Measurements from ENCODE around the gene PCBP2. TPM values are rescaled to one million over a fixed set of nuclear protein-coding genes. Genes with fewer than 3 reads are reported as not detected.
A peak's percentile ranks its signal among the peaks of the same experiment; 100 is the strongest.
"Not testable (repeated sequence)": the region's sequence is repeated elsewhere in the genome, so short reads cannot be mapped to it uniquely, and the experiment has no call there.

Gene PCBP2
- polyA plus RNA-seq (ENCODE audit: insufficient read length), result 1,185 TPM
- long read RNA-seq, donor 1, transcript PCBP2-209 (3 exons, 1,696 nt), result major isoform, 25 of 220 reads
- long read RNA-seq, donor 1, transcript PCBP2-207 (15 exons, 1,457 nt), result minor isoform, 14 of 220 reads
- long read RNA-seq, donor 1, transcript PCBP2-202 (15 exons, 1,814 nt), result minor isoform, 13 of 220 reads
- long read RNA-seq, donor 1, transcript PCBP2-210 (8 exons, 1,919 nt), result minor isoform, 6 of 220 reads
- long read RNA-seq, donor 1, partial matches to known transcripts, result 112 of 220 reads
- long read RNA-seq, donor 1, other reads (novel, unspliced or antisense), result 34 of 220 reads
- long read RNA-seq, donor 2, transcript PCBP2-209 (3 exons, 1,696 nt), result major isoform, 27 of 118 reads
- long read RNA-seq, donor 2, transcript PCBP2-207 (15 exons, 1,457 nt), result minor isoform, 11 of 118 reads
- long read RNA-seq, donor 2, transcript PCBP2-201 (14 exons, 1,730 nt), result minor isoform, 9 of 118 reads
- long read RNA-seq, donor 2, transcript PCBP2-203 (13 exons, 3,026 nt), result minor isoform, 7 of 118 reads
- long read RNA-seq, donor 2, partial matches to known transcripts, result 32 of 118 reads
- long read RNA-seq, donor 2, other reads (novel, unspliced or antisense), result 20 of 118 reads
- long read RNA-seq, donor 3, transcript PCBP2-207 (15 exons, 1,457 nt), result minor isoform, 9 of 88 reads
- long read RNA-seq, donor 3, transcript PCBP2-209 (3 exons, 1,696 nt), result major isoform, 19 of 88 reads
- long read RNA-seq, donor 3, transcript PCBP2-203 (13 exons, 3,026 nt), result minor isoform, 6 of 88 reads
- long read RNA-seq, donor 3, transcript PCBP2-201 (14 exons, 1,730 nt), result minor isoform, 5 of 88 reads
- long read RNA-seq, donor 3, partial matches to known transcripts, result 19 of 88 reads
- long read RNA-seq, donor 3, other reads (novel, unspliced or antisense), result 15 of 88 reads
- long read RNA-seq, donor 4, partial matches to known transcripts, result 99 of 101 reads
- long read RNA-seq, donor 4, other reads (novel, unspliced or antisense), result 0 of 101 reads
- long read RNA-seq, donor 5, transcript PCBP2-207 (15 exons, 1,457 nt), result minor isoform, 20 of 181 reads
- long read RNA-seq, donor 5, transcript PCBP2-202 (15 exons, 1,814 nt), result minor isoform, 13 of 181 reads
- long read RNA-seq, donor 5, transcript PCBP2-209 (3 exons, 1,696 nt), result major isoform, 27 of 181 reads
- long read RNA-seq, donor 5, transcript PCBP2-201 (14 exons, 1,730 nt), result minor isoform, 10 of 181 reads
- long read RNA-seq, donor 5, partial matches to known transcripts, result 33 of 181 reads
- long read RNA-seq, donor 5, other reads (novel, unspliced or antisense), result 55 of 181 reads
- long read RNA-seq, donor 6, transcript PCBP2-202 (15 exons, 1,814 nt), result minor isoform, 6 of 141 reads
- long read RNA-seq, donor 6, transcript PCBP2-207 (15 exons, 1,457 nt), result minor isoform, 6 of 141 reads
- long read RNA-seq, donor 6, transcript PCBP2-209 (3 exons, 1,696 nt), result major isoform, 12 of 141 reads
- long read RNA-seq, donor 6, transcript PCBP2-203 (13 exons, 3,026 nt), result minor isoform, 5 of 141 reads
- long read RNA-seq, donor 6, partial matches to known transcripts, result 84 of 141 reads
- long read RNA-seq, donor 6, other reads (novel, unspliced or antisense), result 20 of 141 reads
- long read RNA-seq, donor 7, transcript PCBP2-203 (13 exons, 3,026 nt), result minor isoform, 13 of 193 reads
- long read RNA-seq, donor 7, transcript PCBP2-207 (15 exons, 1,457 nt), result minor isoform, 17 of 193 reads
- long read RNA-seq, donor 7, transcript PCBP2-202 (15 exons, 1,814 nt), result minor isoform, 14 of 193 reads
- long read RNA-seq, donor 7, transcript PCBP2-209 (3 exons, 1,696 nt), result major isoform, 36 of 193 reads
- long read RNA-seq, donor 7, partial matches to known transcripts, result 70 of 193 reads
- long read RNA-seq, donor 7, other reads (novel, unspliced or antisense), result 23 of 193 reads
- long read RNA-seq, donor 8, transcript PCBP2-207 (15 exons, 1,457 nt), result minor isoform, 7 of 192 reads
- long read RNA-seq, donor 8, transcript PCBP2-209 (3 exons, 1,696 nt), result major isoform, 8 of 192 reads
- long read RNA-seq, donor 8, transcript PCBP2-202 (15 exons, 1,814 nt), result minor isoform, 7 of 192 reads
- long read RNA-seq, donor 8, transcript PCBP2-203 (13 exons, 3,026 nt), result minor isoform, 6 of 192 reads
- long read RNA-seq, donor 8, partial matches to known transcripts, result 150 of 192 reads
- long read RNA-seq, donor 8, other reads (novel, unspliced or antisense), result 0 of 192 reads

- peak; percentile 98 for DNase-seq
These were observed at the start of gene PCBP2 for GRCh38 chr12:53451661-53452158. PCBP2 (plus strand) TSS chr12:53452102; CDS start chr12:53454801, 2,699 bp downstream.

DNA sequence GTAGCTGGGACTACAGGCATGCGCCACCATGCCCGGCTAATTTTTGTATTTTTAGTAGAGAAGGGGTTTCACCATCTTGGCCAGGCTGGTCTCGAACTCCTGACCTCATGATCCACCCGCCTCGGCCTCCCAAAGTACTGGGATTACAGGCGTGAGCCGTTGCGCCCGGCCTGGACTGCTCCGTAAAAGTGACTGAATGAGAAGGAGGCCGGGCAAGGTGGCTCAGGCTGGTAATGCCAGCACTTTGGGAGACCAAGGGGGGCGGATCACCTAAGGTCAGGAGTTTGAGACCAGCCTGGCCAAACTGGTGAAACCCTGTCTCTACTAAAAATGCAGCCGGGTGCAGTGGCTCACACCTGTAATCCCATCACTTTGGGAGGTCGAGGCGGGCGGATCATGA lies 49.6 kb upstream of the PCBP2 start:
- DNase-seq, result not testable (repeated sequence)

DNA sequence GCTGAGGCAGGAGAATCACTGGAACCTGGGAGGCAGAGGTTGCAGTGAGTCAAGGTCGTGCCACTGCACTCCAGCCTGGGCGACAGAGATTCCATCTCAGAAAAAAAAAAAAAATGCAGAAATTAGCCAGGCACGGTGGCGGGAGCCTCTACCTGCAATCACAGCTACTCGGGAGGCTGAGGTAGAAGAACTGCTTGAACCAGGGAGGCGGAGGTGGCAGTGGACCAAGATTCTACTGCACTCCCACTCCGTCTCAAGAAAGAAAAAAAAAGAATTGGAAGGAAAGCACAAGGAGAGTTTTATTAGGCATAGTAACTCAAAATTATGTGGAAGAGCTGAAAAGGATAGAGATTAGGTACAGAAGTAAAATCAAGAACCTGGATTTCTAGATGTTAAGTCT lies 49.0 kb upstream of the PCBP2 start:
- DNase-seq, result no peak

DNA sequence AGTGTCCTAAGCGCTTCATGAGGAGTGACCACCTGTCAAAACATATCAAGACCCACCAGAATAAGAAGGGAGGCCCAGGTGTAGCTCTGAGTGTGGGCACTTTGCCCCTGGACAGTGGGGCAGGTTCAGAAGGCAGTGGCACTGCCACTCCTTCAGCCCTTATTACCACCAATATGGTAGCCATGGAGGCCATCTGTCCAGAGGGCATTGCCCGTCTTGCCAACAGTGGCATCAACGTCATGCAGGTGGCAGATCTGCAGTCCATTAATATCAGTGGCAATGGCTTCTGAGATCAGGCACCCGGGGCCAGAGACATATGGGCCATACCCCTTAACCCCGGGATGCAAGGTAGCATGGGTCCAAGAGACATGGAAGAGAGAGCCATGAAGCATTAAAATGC lies 41.0 kb upstream of the PCBP2 start:
- no peak for DNase-seq

DNA sequence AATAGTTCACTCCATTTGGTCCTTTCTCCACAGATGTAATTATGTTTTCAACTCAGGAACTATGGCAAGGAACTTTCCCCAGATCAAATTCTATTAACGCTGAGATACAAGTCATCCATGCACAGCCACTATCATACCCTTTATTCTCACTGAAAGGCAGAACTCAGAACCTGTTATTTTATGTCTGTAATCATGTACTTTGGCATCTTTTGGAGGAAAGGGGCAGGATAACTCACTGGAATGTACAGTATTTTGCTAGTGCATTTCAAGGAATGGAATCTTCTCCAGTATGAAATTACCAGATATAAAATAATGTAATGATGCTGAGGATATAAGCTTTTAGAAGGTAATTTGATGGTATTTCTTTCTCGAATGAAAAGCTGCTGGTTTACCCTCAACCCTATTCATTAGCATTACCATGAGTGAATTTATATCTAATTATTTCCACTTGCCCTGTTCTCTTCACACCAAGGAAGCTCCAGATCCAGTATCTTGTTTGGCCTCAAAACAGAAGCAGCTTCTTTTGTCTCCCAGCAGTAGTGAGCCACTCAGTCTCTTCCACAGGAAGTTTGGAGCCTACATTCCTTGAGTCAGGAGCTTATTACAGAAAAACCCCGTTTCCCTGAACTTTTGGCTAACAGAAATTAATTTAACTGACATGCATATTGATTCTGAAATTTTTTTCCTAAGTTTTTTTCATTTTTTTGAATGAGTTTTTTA lies 38.3 kb upstream of the PCBP2 start:
- no peak for DNase-seq

DNA sequence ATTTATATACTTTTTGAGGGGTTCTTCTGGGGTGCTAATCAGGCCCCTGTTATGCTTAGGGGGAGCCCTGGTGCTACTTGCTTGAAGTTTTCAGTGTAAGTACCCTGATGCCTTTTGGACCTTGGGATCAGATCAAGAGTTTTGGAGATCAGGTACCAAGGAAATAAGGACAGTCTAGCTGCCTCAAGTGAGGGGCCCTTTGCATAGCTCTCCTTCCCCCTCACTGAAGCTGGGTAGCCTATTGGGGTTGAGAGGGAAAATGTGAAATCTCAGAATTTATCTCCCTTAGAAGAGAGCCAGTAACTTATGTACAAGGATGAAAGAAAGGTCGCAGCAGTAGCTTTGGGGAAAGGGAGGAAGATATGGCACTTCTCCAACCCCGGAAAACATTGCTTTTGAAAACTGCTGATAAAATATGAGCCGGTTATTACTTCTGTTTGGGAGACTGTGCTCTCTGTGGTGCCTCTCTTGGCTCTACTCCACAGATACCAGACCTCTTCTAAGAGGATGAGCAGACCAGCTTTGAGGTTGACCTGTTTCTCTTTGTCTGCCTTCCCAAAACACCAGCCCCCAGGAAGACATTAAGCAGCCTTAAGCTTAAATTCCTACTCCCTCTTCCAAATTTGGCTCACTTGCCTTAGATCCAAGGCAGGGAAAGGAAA lies 37.0 kb upstream of the PCBP2 start:
- DNase-seq, result no peak

DNA sequence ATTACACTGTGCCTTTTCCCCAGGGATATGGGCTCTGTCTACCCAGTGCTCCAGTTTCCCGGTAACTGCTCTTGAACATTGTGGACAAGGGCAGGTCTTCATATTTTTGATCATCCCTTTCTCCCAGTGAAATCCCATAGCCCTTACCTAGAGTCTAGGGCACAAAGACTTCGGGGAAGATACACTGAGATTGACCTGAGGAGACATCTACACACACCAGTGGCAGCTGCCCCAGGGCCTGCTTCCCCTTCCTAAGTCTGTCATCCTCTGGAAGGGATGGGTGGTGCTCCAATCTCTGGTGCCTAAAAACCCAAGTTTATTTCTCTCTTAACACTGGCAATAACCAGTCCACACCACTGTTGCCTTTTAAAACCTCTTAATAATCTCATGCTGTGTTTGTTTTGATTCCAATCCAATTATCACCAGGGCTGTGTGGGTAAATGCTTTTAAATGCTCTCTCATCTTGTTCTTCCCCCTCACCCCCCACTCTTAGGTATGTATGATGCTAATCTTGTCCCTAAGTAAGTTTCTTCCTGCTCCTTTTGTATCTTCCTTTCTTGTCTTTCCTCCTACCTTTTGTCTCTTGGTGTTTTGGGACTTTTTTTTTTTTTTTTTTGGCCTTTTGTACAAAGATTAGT lies 36.0 kb upstream of the PCBP2 start:
- not testable (repeated sequence) for DNase-seq

DNA sequence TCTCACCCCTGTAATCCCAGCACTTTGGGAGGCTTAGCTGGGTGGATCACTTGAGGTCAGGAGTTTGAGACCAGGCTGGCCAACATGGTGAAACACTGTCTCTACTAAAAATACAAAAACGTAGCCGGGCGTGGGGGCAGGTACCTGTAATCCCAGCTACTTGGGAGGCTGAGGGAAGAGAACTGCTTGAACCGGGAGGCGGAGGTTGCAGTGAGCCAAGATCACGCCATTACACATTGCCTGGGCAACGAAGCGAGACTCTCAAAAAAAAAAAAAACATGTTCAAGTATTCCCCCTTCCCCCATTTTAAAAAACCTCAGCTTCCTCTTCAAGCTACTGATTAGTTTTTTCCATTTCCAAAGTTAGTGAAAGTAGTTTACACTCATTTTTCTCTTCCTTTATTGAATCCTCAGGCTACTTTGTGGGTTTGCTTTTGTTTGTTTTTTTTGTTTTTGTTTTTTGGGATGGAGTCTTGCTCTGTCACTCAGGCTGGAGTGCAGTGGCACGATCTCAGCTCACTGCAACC lies 34.5 kb upstream of the PCBP2 start:
- DNase-seq, result not testable (repeated sequence)

- DNase-seq, result no peak
These were observed 33.7 kb upstream of the PCBP2 start for GRCh38 chr12:53418221-53418620.

DNA sequence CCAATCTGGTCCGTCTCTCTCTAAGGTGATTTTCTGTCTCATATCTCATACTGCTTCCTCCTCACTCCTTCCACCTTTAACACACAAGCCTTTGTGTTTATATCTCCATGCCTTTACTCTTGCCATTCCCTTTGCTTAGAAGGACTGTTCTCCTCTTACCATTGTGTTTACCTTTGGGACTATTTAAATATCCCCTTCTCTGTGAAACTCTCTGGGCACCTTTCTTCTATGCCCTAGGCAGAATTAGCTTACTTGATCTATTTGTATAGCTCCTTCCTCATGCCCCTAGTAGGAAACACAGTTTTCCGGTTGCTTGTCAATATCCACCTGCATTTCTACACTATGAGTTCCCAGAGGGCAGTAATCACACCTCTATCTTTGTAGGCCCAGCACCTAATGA lies 32.1 kb upstream of the PCBP2 start:
- no peak for DNase-seq

DNA sequence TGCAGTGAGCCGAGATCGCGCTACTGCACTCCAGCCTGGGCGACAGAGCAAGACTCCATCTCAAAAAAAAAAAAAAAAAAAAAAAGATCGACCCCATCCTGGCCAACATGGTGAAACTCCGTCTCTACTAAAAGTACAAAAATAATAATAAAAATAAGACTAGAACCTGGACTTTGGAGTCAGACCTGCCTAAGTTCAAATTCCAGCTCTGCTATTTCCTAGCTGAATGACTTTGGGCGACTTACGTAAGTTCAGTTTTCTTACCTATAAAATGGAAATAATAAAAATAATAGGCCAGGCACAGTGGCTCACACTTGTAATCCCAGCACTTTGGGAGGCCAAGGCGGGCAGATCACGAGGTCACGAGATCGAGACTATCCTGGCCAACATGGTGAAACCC lies 29.7 kb upstream of the PCBP2 start:
- DNase-seq, result not testable (repeated sequence)

GRCh38 chr12:53423597-53423996 lies 28.3 kb upstream of the PCBP2 start, which contains the start of gene AMHR2:
AMHR2 (plus strand) TSS chr12:53423855; CDS start chr12:53423935, 80 bp downstream.
- DNase-seq, result no peak

DNA sequence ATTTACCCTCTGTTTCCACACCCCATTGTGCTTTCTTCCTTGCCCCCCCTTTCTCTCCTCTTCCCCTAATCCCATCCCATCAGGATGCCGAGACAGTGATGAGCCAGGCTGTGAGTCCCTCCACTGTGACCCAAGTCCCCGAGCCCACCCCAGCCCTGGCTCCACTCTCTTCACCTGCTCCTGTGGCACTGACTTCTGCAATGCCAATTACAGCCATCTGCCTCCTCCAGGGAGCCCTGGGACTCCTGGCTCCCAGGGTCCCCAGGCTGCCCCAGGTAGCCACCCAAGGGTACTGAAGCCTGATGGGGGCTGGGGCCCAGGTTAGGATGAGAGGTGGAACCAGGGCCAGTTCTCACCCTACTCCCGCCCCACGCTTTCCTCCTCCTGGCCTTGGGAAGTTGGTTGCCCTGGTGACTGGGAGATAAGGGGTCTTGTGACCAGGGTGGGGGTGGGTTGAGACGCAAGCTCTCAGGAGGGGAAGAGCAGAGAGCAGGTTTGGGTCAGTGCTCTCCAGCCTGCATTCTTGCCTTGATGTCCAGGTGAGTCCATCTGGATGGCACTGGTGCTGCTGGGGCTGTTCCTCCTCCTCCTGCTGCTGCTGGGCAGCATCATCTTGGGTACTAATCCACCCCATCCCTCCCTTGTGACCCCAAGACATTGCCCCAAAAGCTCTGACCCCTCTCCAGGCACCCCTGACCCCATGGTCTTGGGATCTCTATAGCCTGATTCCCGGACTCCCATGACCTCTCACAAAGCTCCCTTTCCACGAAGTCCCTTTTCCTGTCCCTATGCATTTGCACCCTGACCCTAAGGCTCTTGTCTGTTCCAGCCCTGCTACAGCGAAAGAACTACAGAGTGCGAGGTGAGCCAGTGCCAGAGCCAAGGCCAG lies 27.0 kb upstream of the PCBP2 start:
- DNase-seq, result no peak

GRCh38 chr12:53425515-53426150 lies 26.3 kb upstream of the PCBP2 start:
- DNase-seq, result no peak

DNA sequence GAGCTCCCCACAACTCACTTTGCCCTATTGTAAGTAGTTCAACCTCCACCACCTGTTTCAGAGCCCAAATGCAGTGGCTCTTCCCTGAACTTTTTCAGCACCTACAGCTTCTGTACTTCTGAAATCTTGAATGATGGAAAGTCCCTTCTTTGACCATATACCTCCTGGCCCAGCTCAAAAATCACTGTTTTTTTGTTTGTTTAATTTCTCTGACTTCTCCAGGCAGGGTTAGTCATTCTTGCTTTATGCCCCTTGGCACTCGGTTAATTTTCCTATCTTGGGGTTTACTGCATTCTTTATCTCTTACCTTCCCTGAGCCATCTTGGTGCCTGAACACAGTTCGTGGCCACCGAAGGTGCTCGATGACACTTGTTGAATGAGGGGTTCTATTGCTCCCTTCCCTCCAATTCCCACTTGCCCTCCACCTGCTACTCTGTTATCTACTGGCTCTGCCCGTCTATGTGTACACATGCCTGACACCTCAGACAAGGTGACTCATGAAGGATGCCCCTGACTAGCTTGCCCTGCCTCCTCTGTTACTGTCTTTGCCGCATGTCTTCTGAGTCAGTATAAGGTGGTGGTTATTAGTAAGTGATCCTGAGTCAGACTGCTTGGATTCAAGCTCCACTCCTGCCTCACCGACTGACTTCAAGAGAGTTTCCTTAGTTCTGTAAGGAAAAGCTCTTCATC lies 23.9 kb upstream of the PCBP2 start:
- DNase-seq, result no peak

GRCh38 chr12:53428741-53429140 lies 23.2 kb upstream of the PCBP2 start:
- DNase-seq, result no peak
